ENCODE data around the gene MRAP2.
"Not testable (repeated sequence)": the region's sequence is repeated elsewhere in the genome, so short reads cannot be mapped to it uniquely, and the experiment has no call there.

Gene MRAP2

DNA sequence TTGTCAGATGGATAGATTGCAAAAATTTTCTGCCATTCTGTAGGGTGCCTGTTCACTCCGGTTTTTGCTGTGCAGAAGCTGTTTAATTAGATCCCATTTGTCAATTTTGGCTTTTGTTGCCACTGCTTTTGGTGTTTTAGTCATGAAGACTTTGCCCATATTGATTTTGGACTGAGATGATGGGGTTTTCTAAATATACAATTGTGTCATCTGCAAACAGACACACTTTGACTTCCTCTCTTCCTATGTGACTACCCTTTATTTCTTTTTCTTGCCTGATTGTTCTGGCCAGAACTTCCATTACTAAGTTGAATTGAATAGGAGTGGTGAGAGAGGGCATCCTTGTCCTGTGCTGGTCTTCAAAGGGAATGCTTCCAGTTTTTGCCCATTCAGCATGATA is 96.0 kb downstream of the MRAP2 start:
- DNase-seq (ENCODE audit: low read depth in 2 of 3, low spot score in 1 of 3): not testable (repeated sequence)

DNA sequence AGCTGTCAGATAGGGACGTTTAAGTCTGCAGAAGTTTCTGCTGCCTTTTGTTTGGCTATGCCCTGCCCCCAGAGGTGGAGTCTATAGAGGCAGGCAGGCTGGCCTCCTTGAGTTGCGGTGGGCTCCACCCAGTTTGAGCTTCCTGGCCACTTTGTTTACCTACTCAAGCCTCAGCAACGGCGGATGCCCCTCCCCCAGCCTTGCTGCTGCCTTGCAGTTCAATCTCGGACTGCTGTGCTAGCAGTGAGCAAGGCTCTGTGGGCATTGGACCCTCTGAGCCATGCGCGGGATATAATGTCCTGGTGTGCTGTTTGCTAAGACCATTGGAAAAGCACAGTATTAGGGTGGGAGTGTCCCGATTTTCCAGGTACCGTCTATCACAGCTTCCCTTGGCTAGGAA is 99.8 kb downstream of the MRAP2 start:
- not testable (repeated sequence) for DNase-seq (ENCODE audit: low read depth in 2 of 3, low spot score in 1 of 3)

DNA sequence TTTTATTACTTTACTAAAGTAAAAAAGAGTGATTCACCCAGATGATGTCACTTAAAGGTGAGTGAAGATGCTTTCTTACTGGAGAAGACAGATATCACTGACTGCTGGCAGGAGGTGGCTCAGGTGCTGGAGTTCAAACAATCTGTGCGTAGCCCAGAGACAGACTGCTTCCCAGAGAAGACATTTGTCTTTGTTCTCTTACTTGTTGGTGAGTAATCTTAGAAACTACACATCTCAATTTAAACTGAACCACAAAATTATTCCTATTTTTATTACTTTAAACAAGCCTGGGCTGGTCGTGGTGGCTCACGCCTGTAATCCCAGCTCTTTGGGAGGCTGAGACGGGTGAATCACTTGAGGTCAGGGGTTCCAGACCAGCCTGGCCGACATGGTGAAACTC is 101.7 kb downstream of the MRAP2 start:
- DNase-seq (ENCODE audit: low read depth in 2 of 3, low spot score in 1 of 3): no peak

DNA sequence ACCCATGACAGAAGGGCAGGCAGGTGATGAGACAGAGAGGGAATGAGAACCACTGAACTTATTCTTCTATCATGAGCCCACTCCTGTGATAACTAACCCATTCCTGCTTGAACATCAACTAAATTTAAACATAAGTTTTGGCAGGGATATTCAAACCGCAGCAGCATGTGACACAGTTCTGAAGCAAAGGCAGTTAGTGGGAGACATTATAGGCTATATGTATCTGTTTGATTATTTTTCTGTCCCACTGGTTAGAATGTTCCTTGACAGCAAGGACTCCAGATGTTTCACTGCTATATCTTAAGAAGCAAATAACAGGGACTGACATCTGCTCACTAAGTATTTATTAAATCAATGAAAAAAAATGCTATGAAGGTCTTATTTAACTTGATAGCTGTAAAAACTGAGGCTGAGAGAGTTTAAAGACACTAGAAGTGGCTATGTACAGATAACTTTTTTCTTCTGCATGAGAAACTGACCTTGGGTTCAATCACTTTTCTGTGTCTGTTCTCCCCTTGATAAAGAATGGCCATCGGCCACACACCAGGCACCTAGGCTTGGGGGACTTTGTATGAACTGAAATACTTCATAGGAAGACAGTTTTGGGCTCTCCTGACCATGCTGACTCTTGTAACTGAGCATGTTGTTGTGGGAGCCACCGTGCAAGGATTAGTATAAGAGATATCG is 102.9 kb downstream of the MRAP2 start:
- no peak for DNase-seq (ENCODE audit: low read depth in 2 of 3, low spot score in 1 of 3)

DNA sequence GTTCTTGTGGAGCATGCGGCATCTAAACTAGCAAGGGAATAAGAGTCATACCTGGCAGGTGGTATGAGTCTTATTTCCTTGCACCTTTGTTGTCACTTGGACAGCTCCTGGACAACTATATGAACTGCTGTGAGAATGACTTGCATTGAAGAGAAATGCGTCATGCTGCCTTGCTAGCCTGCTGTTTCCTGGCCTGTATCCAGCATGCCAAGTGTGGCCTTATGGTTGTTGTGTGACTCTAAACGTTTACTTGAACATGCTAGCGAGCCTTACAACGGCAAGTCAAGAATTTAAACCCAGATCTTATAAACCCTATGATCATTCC is 103.4 kb downstream of the MRAP2 start:
- DNase-seq (ENCODE audit: low read depth in 2 of 3, low spot score in 1 of 3): no peak

DNA sequence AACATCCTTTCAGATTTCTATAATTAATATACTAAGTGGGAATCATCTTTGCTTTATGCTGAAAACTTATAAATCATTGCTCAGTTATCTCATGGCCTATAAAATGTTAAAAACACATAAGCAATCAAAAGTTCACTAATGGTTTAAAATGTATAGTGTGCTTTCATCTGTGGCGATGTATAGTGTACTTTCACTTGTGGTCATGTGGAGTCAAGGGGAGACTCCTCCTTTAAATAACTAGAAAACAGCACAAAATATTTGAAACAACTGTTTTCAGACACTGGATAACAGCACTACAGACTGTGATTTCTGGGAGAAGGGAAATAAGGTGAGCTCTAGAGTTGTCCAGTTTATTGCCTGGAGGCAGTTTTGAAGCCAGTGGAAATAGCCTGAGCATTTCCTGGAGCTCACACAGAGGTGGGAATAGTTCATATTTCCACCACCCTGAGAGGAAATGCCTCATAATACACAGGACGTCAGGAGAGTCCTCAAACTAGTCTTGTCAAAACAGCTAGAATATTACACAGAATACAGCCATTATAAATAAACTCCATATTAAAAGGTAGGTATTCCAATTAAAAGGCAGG is 104.5 kb downstream of the MRAP2 start:
- DNase-seq (ENCODE audit: low read depth in 2 of 3, low spot score in 1 of 3): no peak

DNA sequence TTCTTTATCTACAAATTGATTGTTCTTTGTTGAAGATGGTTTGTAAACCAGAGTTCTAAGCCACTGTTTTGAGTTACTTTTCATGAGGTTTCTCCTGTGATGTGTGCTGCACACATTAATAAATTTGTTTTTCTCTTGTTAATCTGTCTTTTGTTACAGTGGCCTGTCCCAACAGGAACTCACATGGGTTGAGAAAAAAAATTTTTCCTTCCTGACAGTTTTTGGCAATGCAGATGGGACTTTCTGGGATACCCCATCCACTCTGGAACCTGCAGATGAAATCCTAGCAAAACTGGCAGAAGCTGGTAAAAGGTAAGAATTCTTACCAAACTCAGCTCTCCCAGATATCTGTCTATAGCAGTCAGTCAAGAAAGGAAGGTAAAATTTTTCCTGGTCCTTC is 105.7 kb downstream of the MRAP2 start:
- no peak for DNase-seq (ENCODE audit: low read depth in 2 of 3, low spot score in 1 of 3)

Data from stimulated activated CD4-positive, alpha-beta T cell treated with anti-CD3 and anti-CD28 coated beads, Interleukin-12 subunit alpha, Interleukin-12 subunit beta, amount 100 ng/mL, for 48 hours (primary cell).